ENCODE results near the gene FADS2.
A peak's percentile ranks its signal among the peaks of the same experiment; 100 is the strongest.
"Not testable (repeated sequence)": the region's sequence is repeated elsewhere in the genome, so short reads cannot be mapped to it uniquely, and the experiment has no call there.

FADS2 gene

GRCh38 chr11:61870541-61871031, 42.5 kb downstream of the FADS2 start:
- no peak for DNase-seq

- DNase-seq = peak; percentile 23
Observed at GRCh38 chr11:61871158-61871597, 43.1 kb downstream of the FADS2 start.

- no peak for DNase-seq
Observed at GRCh38 chr11:61872935-61873565, 45.0 kb downstream of the FADS2 start.

GRCh38 chr11:61873588-61874376, 45.7 kb downstream of the FADS2 start:
- no peak for DNase-seq

- DNase-seq = no peak
Observed at GRCh38 chr11:61874377-61874809, 46.3 kb downstream of the FADS2 start.

DNA sequence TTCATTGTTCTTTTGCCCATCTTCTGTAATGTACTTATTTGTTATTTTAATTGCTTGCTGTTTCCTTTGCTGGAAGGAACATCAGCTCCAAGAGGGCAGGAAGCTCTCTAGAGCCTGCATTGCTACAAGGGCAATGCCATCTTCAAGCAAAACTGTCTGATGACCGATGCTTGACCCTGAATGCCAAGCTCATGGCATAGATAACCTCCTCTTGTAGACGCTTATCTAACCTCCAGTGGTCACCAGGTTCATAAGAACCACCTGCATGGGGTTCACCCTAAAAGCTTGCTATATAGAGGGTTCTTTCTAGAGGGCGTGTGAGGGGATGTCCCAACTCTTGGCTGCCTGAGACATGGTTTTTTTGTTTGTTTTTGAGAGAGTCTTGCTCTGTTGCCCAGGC, 46.8 kb downstream of the FADS2 start:
- DNase-seq = no peak

DNA sequence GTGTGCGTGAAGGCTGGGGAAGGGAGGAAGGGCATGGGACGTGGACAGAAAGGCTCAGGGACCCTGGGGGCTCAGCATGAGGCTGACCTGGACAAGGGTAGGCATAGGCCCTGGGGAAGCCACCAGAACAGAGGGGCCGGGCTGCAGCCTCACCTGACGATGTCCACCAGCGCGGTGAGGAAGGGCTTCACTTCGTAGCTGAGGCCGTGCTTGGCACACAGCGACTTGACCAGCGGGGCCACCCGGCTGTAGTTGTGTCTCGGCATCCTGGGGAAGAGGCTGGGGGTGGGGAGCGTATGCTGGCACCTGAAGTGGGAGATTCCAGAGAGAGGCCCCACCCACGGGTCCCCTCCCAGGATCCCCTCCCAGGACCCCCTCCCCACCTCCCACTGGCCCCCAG, 47.6 kb downstream of the FADS2 start:
- DNase-seq = no peak

DNA sequence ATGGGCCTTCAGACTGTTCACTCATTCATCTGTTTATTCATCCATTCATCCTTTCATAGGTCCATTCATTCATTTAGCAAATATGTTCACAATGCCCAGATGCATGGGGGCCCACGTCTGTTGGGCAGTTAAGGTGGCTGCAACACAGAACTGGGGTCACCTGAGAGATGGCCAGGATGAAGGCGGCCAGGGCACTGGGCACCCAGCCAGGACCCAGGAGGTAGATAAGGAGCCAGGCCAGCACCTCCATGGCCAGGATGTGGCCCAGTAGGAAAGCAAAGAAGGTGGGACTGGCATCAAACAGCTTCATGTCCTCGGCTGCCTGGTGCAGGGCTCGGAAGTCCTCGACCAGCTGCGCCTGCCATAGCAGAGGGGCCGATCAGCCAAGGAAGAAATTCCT, 51.1 kb downstream of the FADS2 start:
- no peak for DNase-seq

- no peak for DNase-seq
Observed at GRCh38 chr11:61880031-61880430, 51.9 kb downstream of the FADS2 start.

DNA sequence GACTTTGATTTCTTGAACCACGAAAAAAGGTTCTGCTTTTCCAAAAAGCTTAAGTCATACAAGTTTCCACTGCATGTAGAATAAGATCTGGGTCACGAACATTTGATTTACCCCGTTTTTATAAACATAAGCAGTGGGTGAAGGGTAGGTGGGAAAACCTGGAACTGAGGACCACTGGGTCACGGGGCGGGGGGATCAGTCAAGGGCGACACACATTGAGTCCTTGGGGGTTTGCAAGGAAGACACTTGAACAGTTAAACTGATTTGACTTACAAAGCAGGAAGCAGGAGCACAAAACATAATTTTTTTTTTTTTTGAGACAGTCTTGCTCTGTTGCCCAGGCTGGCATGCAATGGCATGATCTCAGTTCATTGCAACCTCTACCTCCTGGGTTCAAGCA, 52.4 kb downstream of the FADS2 start:
- DNase-seq = no peak

GRCh38 chr11:61881397-61881796, 53.3 kb downstream of the FADS2 start:
- no peak for DNase-seq

- not testable (repeated sequence) for DNase-seq
Observed at GRCh38 chr11:61882267-61882666, 54.2 kb downstream of the FADS2 start.

GRCh38 chr11:61882879-61883278, 54.8 kb downstream of the FADS2 start:
- no peak for DNase-seq

DNA sequence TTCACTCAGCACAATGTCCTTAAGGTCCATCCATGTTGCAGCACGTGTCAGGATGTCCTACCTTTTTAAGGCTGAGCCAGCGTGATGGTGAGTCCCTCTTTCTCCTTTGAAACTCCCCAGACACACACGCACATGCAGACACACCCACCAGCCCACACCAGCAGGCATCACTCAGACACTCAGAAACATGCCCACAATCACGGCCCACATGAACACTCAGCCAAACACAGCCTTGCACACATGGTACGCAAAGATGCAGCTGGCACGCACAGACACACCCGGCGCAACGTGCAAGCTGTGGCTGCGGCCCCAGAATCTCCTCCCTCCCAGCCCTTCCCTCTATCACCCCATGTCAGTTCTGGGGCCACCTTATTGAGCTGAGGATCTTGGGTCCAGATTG, 55.2 kb downstream of the FADS2 start:
- no peak for DNase-seq

GRCh38 chr11:61883947-61884346, 55.8 kb downstream of the FADS2 start:
- no peak for DNase-seq

DNA sequence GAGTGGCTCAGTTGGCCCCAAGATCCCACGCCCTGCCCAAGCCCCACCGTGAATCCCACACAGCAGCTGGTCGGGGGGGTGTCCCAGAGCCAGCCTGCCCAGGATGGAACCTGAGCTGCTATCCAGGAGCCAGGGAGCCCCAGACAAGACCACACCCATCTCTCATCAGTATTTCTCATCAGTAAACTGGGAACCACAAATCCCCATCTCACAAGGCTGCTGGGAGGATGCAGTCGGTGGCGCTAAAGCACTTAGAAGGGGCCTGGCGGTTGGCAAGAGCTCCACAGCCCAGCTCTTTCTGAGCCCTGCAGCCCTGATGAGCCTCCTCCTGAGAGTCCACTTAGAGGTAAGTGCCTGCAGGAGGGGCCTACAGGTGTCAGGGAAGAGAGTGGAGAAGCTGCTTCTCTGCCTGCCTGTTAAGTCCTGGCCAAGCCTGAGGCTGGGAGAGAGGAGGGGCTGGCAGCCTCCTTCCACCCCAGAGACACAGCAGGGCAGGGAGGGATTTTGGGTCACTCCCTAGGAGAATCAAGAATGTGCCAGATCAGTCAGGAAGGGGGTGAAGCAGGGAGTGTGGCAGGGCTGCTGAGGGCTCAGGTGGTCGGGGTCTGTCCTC, 57.2 kb downstream of the FADS2 start:
- DNase-seq = no peak

DNA sequence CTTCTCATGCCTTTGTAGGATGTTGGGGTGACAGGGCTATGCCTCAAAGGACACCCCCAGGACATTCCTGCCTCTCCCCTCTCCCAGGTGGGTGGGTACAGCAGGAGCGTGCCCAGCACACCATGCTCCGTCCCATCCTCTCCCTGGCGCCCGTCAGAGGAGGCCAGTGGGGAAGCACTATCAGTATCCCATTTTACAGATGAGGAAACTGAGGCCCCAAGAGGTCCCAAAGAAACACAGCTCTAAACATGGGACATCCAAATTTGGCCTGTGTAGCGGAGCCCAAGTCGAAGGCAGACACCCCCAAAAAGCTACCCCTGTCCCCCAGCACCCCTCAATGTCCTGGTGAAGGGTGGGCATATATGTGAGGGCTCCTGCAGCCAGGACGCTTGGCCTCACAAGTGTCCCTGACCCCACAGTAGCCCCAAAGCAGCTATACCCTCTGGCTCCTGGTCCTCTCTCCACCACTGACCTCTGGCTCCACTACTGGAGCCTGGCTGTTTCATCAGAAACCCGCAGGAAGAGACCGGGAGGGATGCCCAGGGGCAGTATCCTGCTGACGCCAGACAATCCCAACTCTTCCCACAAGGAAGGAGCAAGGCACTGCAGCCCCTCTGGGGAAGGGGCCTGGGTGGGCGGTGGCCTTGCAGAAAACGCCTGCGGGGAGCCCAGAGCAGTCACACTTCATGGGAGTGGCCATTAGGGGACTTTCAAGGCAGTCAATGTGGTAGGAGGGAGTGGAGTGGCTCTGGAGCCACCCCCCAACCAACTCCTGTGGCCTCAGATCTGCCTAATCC, 57.9 kb downstream of the FADS2 start:
- DNase-seq = no peak

- DNase-seq = no peak
Observed at GRCh38 chr11:61886643-61887042, 58.5 kb downstream of the FADS2 start.

DNA sequence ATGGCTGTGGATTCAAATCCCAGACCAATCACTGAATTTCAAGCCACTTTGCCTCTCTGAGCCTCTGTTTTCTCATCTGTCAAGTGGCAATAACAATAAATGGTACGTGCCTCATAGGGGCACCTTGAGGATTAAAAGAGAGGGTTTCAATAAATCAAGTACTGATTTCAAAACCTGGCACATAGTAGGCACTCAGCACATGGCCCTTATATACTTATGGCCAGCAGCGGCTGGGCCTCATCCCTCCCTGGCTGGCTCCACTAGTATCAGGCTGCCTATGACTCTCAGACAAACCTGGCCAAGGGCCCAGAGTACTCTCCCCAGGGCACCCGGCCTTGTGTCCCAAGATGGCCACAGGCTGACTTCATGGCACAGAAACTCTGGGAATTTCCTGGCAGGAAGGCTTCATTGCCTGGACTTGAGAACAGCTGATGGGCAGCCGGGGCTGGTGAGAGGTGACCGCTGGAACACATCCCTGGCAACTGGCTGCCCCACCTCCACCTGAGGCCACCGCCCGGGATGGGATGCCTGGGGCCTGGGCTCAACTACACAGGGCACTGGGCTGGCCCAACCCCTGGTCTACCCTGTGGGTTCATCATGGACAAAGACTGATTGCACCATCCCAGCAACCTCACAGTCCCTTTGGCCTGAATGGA, 59.9 kb downstream of the FADS2 start:
- no peak for DNase-seq

GRCh38 chr11:61888590-61888989, 60.5 kb downstream of the FADS2 start:
- no peak for DNase-seq

GRCh38 chr11:61889831-61890230, 61.7 kb downstream of the FADS2 start:
- no peak for DNase-seq

DNA sequence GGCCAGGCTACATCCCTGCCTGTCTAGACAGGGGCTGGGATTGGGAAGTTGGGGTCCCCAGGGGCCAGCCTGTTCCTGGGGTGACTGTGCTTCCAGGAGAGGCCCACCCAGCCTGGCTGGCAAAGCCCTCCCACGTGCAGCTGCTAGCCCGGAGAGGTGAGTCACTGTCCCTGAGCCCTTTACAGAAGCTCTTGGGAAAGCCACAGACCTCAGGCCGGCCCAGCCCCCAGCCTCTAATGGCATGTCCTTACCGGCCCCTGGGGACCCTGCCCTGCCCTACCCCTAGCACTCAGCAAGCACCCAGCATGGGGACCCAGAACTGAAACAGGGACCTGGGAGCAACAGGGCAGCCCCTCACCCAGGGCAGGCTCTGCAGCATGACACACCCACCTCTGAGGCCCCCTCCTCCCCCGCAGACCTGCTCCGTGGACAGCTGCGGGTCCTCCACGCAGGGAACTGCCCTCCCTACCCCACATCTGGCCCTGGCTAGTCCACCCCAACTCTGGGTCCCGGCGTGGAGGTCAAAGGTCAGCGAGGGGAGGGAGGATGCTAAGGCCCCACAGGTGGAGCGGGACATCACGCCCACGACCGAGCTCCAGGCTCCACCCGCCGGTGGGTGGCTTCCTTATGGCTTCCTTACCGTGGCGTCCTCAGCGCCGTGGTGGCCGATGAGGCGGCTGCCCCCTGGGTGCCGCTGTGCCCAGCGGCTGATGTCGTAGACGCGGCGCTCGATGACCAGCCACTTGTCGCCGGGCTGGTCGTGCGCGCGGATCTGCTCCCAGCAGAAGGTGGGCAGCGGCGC, 62.6 kb downstream of the FADS2 start:
- DNase-seq = no peak

All from NCI-H1417 treated with DMSO at 0.1 percent for 48 hours (cell line).